Activated CD8-positive, alpha-beta memory T cell treated with anti-CD3 and anti-CD28 coated beads for 48 hours (primary cell): ENCODE data around the gene COASY.
A peak's percentile ranks its signal among the peaks of the same experiment; 100 is the strongest.

Source experiments
- DNase-seq, 3 experiments: peaks; one replicate each; pipeline ENCODE4 v3.0.0-alpha.2; 2020; ENCODE audit warnings: low read depth in 2 of 3, low spot score in 2 of 3

Gene COASY

DNA sequence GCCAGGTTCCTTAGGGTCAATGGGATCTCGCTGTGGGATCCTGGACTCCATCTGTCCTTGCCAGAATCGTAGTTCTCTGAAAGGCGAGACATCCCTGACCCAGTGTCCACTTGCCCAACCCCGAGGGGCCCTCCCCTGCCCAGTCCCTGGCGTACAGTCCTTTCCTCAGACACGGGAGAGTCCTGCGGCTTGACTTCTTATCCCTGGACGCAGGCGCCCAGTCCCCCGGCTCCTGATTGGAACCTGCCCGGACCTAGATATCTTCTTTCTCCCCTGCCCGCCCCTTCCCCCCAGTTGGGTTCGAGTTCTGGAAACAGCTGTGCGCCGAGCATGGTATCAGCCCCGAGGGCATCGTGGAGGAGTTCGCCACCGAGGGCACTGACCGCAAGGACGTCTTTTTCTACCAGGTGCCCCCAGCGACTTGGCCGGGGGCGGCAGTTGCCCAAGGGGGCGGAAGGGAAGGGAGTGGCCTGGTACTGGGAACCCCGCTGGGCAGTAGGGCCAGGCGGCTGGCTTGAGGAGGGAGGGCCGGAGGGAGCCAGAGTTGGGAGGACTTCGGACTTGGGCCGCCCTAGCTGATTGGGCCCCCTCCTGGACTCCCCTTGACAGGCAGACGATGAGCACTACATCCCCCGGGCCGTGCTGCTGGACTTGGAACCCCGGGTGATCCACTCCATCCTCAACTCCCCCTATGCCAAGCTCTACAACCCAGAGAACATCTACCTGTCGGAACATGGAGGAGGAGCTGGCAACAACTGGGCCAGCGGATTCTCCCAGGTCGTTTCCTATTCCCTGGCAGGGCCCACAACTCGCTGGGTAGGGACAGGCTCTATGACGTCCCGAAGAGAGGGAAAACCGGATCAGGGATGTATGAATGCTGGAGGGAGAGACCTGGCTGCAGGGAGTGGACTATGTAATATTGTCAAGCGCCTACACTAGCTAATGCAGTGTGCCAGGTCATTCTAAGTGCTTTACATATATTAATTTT, 48.2 kb downstream of the COASY start:
- DNase-seq: peak in 1 of 3 experiments; percentile 17

DNA sequence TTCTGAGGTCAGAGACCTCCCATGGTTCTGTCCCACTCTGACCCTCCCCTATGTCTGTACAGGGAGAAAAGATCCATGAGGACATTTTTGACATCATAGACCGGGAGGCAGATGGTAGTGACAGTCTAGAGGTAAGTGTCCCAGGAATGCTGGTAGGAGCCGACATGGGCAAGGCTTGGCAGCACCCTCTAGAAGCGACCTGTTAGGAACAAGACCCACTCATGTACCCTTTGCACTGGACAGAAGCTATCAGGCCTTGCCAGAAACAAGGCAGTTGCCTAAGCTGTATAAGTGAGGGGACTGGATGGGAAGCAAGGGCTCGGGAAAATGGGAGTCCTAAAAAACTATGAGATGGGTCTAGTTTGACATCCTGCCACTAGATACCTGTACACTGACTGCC, 50.1 kb downstream of the COASY start:
- DNase-seq: no peak

DNA sequence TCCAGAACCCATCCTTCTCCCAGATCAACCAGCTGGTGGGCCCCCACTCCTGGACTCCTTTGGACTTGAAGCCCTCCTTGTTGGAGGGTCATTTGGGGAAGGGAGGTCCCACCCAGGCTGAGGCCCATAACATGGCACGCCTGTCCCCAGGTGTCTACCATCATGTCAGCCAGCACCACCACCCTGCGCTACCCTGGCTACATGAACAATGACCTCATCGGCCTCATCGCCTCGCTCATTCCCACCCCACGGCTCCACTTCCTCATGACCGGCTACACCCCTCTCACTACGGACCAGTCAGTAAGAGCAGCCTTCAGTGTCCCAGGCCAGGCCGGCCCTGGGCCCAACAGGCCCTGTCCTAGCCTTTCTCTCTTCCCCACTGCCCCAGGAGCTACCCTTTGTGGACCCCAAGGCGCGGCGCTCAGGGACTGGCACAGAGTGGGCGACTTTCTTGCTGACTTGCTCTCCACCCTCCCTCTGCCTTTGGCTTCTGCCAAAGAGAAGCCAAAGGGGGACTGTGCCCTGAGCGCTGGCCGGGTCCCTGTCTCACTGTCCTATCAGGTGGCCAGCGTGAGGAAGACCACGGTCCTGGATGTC, 51.8 kb downstream of the COASY start:
- no peak for DNase-seq
